Brain microvascular endothelial cell (primary cell): ENCODE measurements around the gene ANO6.
"Not testable (repeated sequence)": the region's sequence is repeated elsewhere in the genome, so short reads cannot be mapped to it uniquely, and the experiment has no call there.

Experiments
- DNase-seq: peaks from one replicate; pipeline ENCODE4 v3.0.0-alpha.2; 2020
- H3K27ac ChIP-seq: fragments of 250-450 bp; sonication (Bioruptor Pico); 2 replicates; pipeline ENCODE4 v1.5.1; 2020; ENCODE audit warnings: mild to moderate bottlenecking, moderate library complexity
- H3K27me3 ChIP-seq: fragments of 250-450 bp; sonication (Bioruptor Pico); replicated peaks from 2 replicates; pipeline ENCODE4 v1.5.1; 2020; ENCODE audit warnings: mild to moderate bottlenecking
- H3K36me3 ChIP-seq: fragments of 250-450 bp; sonication (Bioruptor Pico); replicated peaks from 2 replicates; pipeline ENCODE4 v1.5.1; 2020; ENCODE audit warnings: mild to moderate bottlenecking
- H3K4me3 ChIP-seq: 2 replicates; pipeline ENCODE4 v1.5.1; 2011; ENCODE audit warnings: low read depth, mild to moderate bottlenecking, control low read depth, low read length, moderate library complexity
- in situ Hi-C: cut with HindIII; loops from 2 replicates; pipeline ENCODE4 v1.10.0; 2017; ENCODE audit warnings: low sequenced_read_pairs, low pct_ligation_motif_present
- TF ChIP-seq, protein P1 (sequence below): IDR thresholded peaks from 2 replicates; pipeline ENCODE4 v1.5.1; 2011; ENCODE audit warnings: low read depth, mild to moderate bottlenecking, moderate library complexity, low read length, control low read depth, inconsistent platforms; ENCODE audit errors: missing control alignments

Gene ANO6

GRCh38 chr12:45215419-45216229, at the start of gene ANO6:
Gene ANO6, plus strand, starts transcription at chr12:45216095. Its CDS starts 227 bp downstream, at chr12:45216322.
- Histone ChIP-seq H3K36me3 (no peaks in the 10 kb centered on the region), H3K4me3 (peak within 1 kb of the TSS; percentile 79), H3K27me3 (no peaks in the 10 kb centered on the region), H3K27ac (peak within 1 kb of the TSS; percentile 85)
- in situ Hi-C loops: no loop called here
- TF ChIP-seq, protein P1, sequence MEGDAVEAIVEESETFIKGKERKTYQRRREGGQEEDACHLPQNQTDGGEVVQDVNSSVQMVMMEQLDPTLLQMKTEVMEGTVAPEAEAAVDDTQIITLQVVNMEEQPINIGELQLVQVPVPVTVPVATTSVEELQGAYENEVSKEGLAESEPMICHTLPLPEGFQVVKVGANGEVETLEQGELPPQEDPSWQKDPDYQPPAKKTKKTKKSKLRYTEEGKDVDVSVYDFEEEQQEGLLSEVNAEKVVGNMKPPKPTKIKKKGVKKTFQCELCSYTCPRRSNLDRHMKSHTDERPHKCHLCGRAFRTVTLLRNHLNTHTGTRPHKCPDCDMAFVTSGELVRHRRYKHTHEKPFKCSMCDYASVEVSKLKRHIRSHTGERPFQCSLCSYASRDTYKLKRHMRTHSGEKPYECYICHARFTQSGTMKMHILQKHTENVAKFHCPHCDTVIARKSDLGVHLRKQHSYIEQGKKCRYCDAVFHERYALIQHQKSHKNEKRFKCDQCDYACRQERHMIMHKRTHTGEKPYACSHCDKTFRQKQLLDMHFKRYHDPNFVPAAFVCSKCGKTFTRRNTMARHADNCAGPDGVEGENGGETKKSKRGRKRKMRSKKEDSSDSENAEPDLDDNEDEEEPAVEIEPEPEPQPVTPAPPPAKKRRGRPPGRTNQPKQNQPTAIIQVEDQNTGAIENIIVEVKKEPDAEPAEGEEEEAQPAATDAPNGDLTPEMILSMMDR: peak; percentile 49
- DNase-seq: peak; percentile 83

DNA sequence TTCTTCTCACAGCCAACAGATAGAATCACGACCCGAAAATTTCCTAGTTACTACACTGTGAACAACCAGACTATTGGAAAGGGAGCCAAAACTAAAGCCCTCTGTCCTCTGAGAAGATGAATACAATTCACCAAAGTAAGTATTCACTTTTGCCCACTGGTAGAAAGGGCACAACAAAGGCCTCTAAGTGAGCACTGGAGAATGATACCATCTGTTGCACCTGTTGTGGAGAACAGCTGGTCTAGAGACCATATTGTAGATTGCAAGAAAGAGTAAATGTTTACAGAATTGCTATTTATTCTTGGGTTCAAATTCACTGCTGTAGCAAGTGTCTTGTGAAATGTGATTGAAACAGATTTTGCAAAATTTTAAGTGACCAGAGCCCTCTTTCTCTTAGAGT, 46.9 kb upstream of the ANO6 start:
- TF ChIP-seq, protein P1: no peak
- Histone ChIP-seq H3K27me3 (no peaks in the 10 kb centered on the region), H3K36me3 (no peaks in the 10 kb centered on the region), H3K4me3 (no peak overlapping the region), H3K27ac (no peak overlapping the region)
- in situ Hi-C loops: no loop called here
- no peak for DNase-seq

DNA sequence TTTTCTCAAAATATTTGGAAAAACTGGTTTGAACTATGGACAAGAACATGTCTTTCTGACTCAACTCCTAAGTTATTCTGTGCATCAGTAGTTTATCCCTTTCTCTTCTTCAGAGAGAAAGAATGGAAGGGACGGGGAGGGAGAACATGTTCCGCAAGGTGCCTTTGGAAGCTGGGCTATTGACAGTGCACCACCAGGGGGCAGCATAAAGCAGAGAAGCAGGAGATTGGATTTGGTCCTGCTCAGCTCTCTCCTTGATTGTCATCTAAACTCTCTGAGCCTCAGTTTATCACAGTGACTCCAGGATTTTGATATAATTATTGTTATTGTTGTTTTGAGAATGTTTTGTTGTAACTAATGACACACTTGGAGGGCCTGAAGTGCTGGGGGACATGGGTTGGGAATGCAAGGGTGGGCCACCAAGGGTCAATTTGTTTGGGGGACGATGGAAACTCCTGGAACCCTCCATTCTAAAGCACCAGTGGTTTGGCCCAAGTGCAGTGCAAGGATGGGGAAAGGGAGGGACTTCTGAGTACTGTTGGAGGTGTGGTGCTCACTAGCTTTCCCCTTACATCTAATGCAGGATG, 45.3 kb upstream of the ANO6 start:
- Histone ChIP-seq H3K4me3 (no peak overlapping the region), H3K36me3 (no peaks in the 10 kb centered on the region), H3K27me3 (no peaks in the 10 kb centered on the region), H3K27ac (no peak overlapping the region)
- TF ChIP-seq, protein P1: peak; percentile 97
- DNase-seq: peak; percentile 71
- in situ Hi-C loops: no loop called here

DNA sequence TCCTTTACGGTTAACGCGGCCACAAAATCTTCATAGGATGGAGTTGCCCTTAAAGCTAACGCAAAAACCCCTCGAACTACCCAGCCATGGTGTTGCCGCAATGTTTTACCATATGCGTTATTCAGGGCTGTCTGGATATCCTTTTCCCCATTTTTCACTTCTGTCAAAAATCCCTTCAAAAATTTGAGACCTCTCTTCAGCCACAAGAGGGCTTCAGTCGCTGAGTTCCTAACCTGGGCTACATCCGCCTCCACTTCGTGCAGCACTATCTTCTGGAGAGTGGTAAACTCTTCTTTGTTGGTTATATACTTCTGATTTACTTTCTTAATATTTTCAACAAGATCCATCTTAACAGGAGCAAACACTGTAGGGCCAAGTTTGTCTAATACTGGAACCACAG, 42.6 kb upstream of the ANO6 start:
- DNase-seq, in situ Hi-C loops, H3K27me3 ChIP-seq, H3K36me3 ChIP-seq, H3K27ac ChIP-seq, H3K4me3 ChIP-seq: not testable (repeated sequence)
- TF ChIP-seq, protein P1: peak; percentile 42

DNA sequence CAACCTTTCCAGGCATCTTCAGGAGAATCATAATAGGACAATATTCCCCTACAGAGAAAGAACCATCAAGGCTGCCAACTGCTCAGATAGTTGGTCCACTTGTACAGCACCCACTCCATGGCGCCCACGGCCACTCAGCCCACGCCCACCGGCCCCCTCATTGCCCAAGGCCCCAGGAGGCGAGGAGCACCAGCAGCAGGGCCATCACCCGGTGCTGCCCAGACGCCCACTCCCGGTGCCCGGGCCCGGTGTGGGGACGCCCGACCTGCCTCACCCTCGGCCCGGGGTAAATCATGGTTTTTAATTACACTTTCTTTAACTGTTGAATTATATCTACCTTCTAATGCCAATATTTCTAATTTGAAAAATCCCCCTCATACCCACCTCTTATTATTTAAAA, 41.3 kb upstream of the ANO6 start:
- in situ Hi-C loops: no loop called here
- DNase-seq: no peak

More for the DNA sequence above, 41.3 kb upstream of the ANO6 start:
- TF ChIP-seq, protein P1: no peak
- H3K27ac ChIP-seq: no peak overlapping the region
- H3K4me3 ChIP-seq: no peak overlapping the region
- H3K36me3 ChIP-seq: no peaks in the 10 kb centered on the region
- H3K27me3 ChIP-seq: no peaks in the 10 kb centered on the region
